H9 (cell line): Measurements from ENCODE around the gene MKI67. TPM values are rescaled to one million over a fixed set of nuclear protein-coding genes. Genes with fewer than 3 reads are reported as not detected.

Experiments used
- DNase-seq: peaks from one replicate; pipeline ENCODE4 v3.0.0-alpha.2; 2017
- H2AFZ ChIP-seq: one replicate; pipeline ENCODE4 v1.6.1; 2013; ENCODE audit warnings: mild to moderate bottlenecking, low read length, control low read depth, moderate library complexity
- H2AK5ac ChIP-seq: 2 replicates; pipeline ENCODE4 v1.6.1; 2013; ENCODE audit warnings: low read length, control low read depth, mixed read lengths; ENCODE audit not compliant: insufficient read length
- H2BK120ac ChIP-seq: one replicate; pipeline ENCODE4 v1.6.1; 2013; ENCODE audit warnings: low read depth, mild to moderate bottlenecking, low read length, control low read depth, inconsistent platforms; ENCODE audit not compliant: poor library complexity, severe bottlenecking
- H2BK12ac ChIP-seq: 2 replicates; pipeline ENCODE4 v1.6.1; 2013; ENCODE audit warnings: low read length, control low read depth, mixed read lengths, low read depth; ENCODE audit not compliant: insufficient read length
- H2BK15ac ChIP-seq: 2 replicates; pipeline ENCODE4 v1.6.1; 2013; ENCODE audit warnings: low read depth, low read length, control low read depth
- H2BK20ac ChIP-seq: one replicate; pipeline ENCODE4 v1.6.1; 2013; ENCODE audit warnings: low read depth, mild to moderate bottlenecking, low read length, control low read depth, inconsistent platforms; ENCODE audit not compliant: poor library complexity, severe bottlenecking
- H2BK5ac ChIP-seq: 2 replicates; pipeline ENCODE4 v1.6.1; 2013; ENCODE audit warnings: low read length, control low read depth, mixed read lengths; ENCODE audit not compliant: insufficient read length
- H3K14ac ChIP-seq: 2 replicates; pipeline ENCODE4 v1.6.1; 2013; ENCODE audit warnings: low read length, control low read depth; ENCODE audit not compliant: insufficient read depth
- H3K18ac ChIP-seq: 2 replicates; pipeline ENCODE4 v1.6.1; 2013; ENCODE audit warnings: low read depth, mild to moderate bottlenecking, mixed read lengths, low read length, control low read depth; ENCODE audit not compliant: insufficient read length
- H3K23ac ChIP-seq: 2 replicates; pipeline ENCODE4 v1.6.1; 2013; ENCODE audit warnings: low read length, control low read depth, mixed read lengths, low read depth; ENCODE audit not compliant: insufficient read length
- H3K23me2 ChIP-seq: 2 replicates; pipeline ENCODE4 v1.6.1; 2013; ENCODE audit warnings: low read depth, mild to moderate bottlenecking, mixed read lengths, low read length, control low read depth; ENCODE audit not compliant: insufficient read length, poor library complexity, severe bottlenecking
- H3K27ac ChIP-seq: 2 replicates; pipeline ENCODE4 v1.5.1; 2013; ENCODE audit warnings: low read length, control low read depth, mixed read lengths, low read depth; ENCODE audit not compliant: insufficient read length
- H3K27me3 ChIP-seq: 2 replicates; pipeline ENCODE4 v1.6.1; 2013; ENCODE audit warnings: low read length, control low read depth, inconsistent platforms; ENCODE audit not compliant: insufficient read depth
- H3K4ac ChIP-seq: 2 replicates; pipeline ENCODE4 v1.6.1; 2013; ENCODE audit warnings: low read depth, mild to moderate bottlenecking, control low read depth, inconsistent platforms, low read length, moderate library complexity
- H3K4me1 ChIP-seq: 2 replicates; pipeline ENCODE4 v1.6.1; 2013; ENCODE audit warnings: low read length, control low read depth, inconsistent platforms; ENCODE audit not compliant: insufficient read depth
- H3K4me2 ChIP-seq: 2 replicates; pipeline ENCODE4 v1.6.1; 2013; ENCODE audit warnings: low read length, control low read depth, mixed read lengths; ENCODE audit not compliant: insufficient read length, insufficient read depth
- H3K56ac ChIP-seq: 2 replicates; pipeline ENCODE4 v1.6.1; 2013; ENCODE audit warnings: low read depth, mild to moderate bottlenecking, mixed read lengths, low read length, control low read depth; ENCODE audit not compliant: insufficient read length
- H3K79me1 ChIP-seq: 2 replicates; pipeline ENCODE4 v1.6.1; 2013; ENCODE audit warnings: low read depth, mild to moderate bottlenecking, moderate library complexity, low read length, control low read depth, inconsistent platforms; ENCODE audit not compliant: insufficient read depth, poor library complexity, severe bottlenecking
- H3K79me2 ChIP-seq: 2 replicates; pipeline ENCODE4 v1.6.1; 2013; ENCODE audit warnings: low read length, control low read depth, inconsistent platforms; ENCODE audit not compliant: insufficient read depth
- H3K9ac ChIP-seq: 2 replicates; pipeline ENCODE4 v1.6.1; 2013; ENCODE audit warnings: low read length, control low read depth, mixed read lengths; ENCODE audit not compliant: insufficient read length; ENCODE audit errors: extremely low read depth
- H3K9me3 ChIP-seq: one replicate; pipeline ENCODE4 v1.6.1; 2013; ENCODE audit warnings: low read depth, low read length, inconsistent platforms; ENCODE audit not compliant: control insufficient read depth
- H3T11ph ChIP-seq: one replicate; pipeline ENCODE4 v1.6.1; 2013; ENCODE audit warnings: mild to moderate bottlenecking, low read length, control low read depth, inconsistent platforms
- H4K20me1 ChIP-seq: one replicate; pipeline ENCODE4 v1.6.1; 2013; ENCODE audit not compliant: control insufficient read depth, insufficient read length, insufficient read depth
- H4K5ac ChIP-seq: 2 replicates; pipeline ENCODE4 v1.6.1; 2013; ENCODE audit warnings: low read depth, mild to moderate bottlenecking, mixed read lengths, low read length, control low read depth; ENCODE audit not compliant: insufficient read length
- H4K8ac ChIP-seq: replicated peaks from 2 replicates; pipeline ENCODE4 v1.6.1; 2013; ENCODE audit warnings: low read length, control low read depth, mixed read lengths, low read depth; ENCODE audit not compliant: insufficient read length
- H4K91ac ChIP-seq: 2 replicates; pipeline ENCODE4 v1.6.1; 2013; ENCODE audit warnings: low read depth, mild to moderate bottlenecking, moderate library complexity, mixed read lengths, low read length, control low read depth; ENCODE audit not compliant: insufficient read length
- H3K27ac Mint-ChIP-seq, 3 experiments: 2 replicates in 2 of 3; 3 replicates in 1 of 3; pipeline ENCODE4 v1.8.0; 2020 to 2021; ENCODE audit warnings: mixed read lengths in 3 of 3, mild to moderate bottlenecking in 1 of 3, moderate library complexity in 1 of 3
- H3K27me3 Mint-ChIP-seq: 2 replicates; pipeline ENCODE4 v1.8.0; 2021; ENCODE audit warnings: low read depth, mild to moderate bottlenecking, moderate library complexity, mixed read lengths
- H3K36me3 Mint-ChIP-seq, 3 experiments: 2 replicates in 2 of 3; 3 replicates in 1 of 3; pipeline ENCODE4 v1.8.0; 2020 to 2021; ENCODE audit warnings: low read depth in 3 of 3, mixed read lengths in 3 of 3; ENCODE audit not compliant: insufficient read depth in 1 of 3
- H3K4me1 Mint-ChIP-seq, 2 experiments: 2 replicates each; pipeline ENCODE4 v1.8.0; 2020; ENCODE audit warnings: mixed read lengths in 2 of 2
- H3K4me3 Mint-ChIP-seq, 2 experiments: 2 replicates in 1 of 2; 3 replicates in 1 of 2; pipeline ENCODE4 v1.8.0; 2020 to 2021; ENCODE audit warnings: mild to moderate bottlenecking in 2 of 2, mixed read lengths in 2 of 2, moderate library complexity in 1 of 2
- H3K9me3 Mint-ChIP-seq, 2 experiments: 2 replicates in 1 of 2; 3 replicates in 1 of 2; pipeline ENCODE4 v1.8.0; 2020; ENCODE audit warnings: mild to moderate bottlenecking in 2 of 2, mixed read lengths in 2 of 2, moderate library complexity in 1 of 2
- WGBS: extraction: QIAGEN DNeasy Blood & Tissue Kit; methylation state at CpG from one replicate; pipeline ENCODE4 v1.1.7; 2013; ENCODE audit warnings: missing lambda C conversion rate, low lambda C conversion rate, mixed read lengths; ENCODE audit not compliant: insufficient read length; ENCODE audit errors: extremely low coverage; 5-methylcytosine and 5-hydroxymethylcytosine counted together
- total RNA-seq: library from RNA; stranded (reverse); gene quantifications from 2 replicates; pipeline ENCODE4 v1.2.1, GENCODE V29; 2021
- TF ChIP-seq, protein P1 (sequence below): fragments of 200-600 bp; sonication (generic); conservative IDR thresholded peaks from 3 replicates; pipeline ENCODE4 v1.8.0; 2021; ENCODE audit warnings: antibody characterized with exemption, mild to moderate bottlenecking

Gene MKI67
- total RNA-seq, 1 experiment from 2014 or later = 108 TPM

DNA sequence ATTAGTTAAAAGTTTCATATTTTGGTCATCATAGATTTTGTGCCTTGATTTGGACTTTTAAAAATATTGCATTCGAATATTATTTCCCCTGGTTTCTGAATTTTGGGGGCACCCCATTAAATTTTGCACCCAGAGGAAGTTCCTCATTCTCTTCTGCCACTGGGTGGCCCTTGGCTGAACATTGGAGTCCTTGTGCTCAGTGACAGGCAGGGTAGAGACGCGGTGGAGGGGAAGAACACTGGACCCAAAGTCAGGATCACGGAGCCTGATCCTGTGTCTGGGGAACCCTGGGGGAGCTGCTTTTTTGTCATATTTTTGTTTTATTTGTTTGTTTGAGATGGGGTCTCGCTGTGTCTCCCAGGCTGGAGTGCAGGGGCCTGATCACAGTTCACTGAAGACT lies 74.7 kb downstream of the MKI67 start:
- H3K14ac ChIP-seq = no peak overlapping the region
- H3K27me3 ChIP-seq = no peaks in the 10 kb centered on the region
- no peak overlapping the region for H3T11ph ChIP-seq
- H2BK5ac ChIP-seq = no peak overlapping the region
- no peak overlapping the region for H4K5ac ChIP-seq
- no peak overlapping the region for H3K18ac ChIP-seq
- no peaks in the 10 kb centered on the region for H3K36me3 Mint-ChIP-seq
- no peaks in the 10 kb centered on the region for H3K9me3 ChIP-seq
- no peak overlapping the region for H3K27ac ChIP-seq
- TF ChIP-seq, protein P1, sequence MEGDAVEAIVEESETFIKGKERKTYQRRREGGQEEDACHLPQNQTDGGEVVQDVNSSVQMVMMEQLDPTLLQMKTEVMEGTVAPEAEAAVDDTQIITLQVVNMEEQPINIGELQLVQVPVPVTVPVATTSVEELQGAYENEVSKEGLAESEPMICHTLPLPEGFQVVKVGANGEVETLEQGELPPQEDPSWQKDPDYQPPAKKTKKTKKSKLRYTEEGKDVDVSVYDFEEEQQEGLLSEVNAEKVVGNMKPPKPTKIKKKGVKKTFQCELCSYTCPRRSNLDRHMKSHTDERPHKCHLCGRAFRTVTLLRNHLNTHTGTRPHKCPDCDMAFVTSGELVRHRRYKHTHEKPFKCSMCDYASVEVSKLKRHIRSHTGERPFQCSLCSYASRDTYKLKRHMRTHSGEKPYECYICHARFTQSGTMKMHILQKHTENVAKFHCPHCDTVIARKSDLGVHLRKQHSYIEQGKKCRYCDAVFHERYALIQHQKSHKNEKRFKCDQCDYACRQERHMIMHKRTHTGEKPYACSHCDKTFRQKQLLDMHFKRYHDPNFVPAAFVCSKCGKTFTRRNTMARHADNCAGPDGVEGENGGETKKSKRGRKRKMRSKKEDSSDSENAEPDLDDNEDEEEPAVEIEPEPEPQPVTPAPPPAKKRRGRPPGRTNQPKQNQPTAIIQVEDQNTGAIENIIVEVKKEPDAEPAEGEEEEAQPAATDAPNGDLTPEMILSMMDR = no peak
- no peak overlapping the region for H2BK15ac ChIP-seq
- H3K4me2 ChIP-seq = no peak overlapping the region
- H3K4me1 ChIP-seq = no peaks in the 10 kb centered on the region
- no peaks in the 10 kb centered on the region for H3K79me1 ChIP-seq
- no peak overlapping the region for H3K27ac Mint-ChIP-seq
- H3K23ac ChIP-seq = no peak overlapping the region
- no peaks in the 10 kb centered on the region for H4K20me1 ChIP-seq
- no peak overlapping the region for H2BK120ac ChIP-seq
- no peak overlapping the region for H3K56ac ChIP-seq
- no peak overlapping the region for H3K4me3 Mint-ChIP-seq
- no peak overlapping the region for H3K9ac ChIP-seq
- H2AFZ ChIP-seq = no peak overlapping the region
- H3K4me1 Mint-ChIP-seq = peaks cover 11 to 16% of the 10 kb centered on the region in 2 experiments
- no peak overlapping the region for H2BK20ac ChIP-seq
- no peak overlapping the region for H2BK12ac ChIP-seq
- no peak overlapping the region for H4K91ac ChIP-seq
- 0 out of 2 replicates have a peak, but pooled peaks cover 3% of the 10 kb centered on the region for H3K27me3 Mint-ChIP-seq
- peaks cover 4% of the 10 kb centered on the region for H3K23me2 ChIP-seq
- no peaks in the 10 kb centered on the region for H3K9me3 Mint-ChIP-seq
- WGBS = no CpG with 5 or more reads among the region's 5 CpGs
- no peak overlapping the region for H2AK5ac ChIP-seq
- no peaks in the 10 kb centered on the region for H3K79me2 ChIP-seq
- H3K4ac ChIP-seq = no peak overlapping the region
- H4K8ac ChIP-seq = no peak overlapping the region
- DNase-seq = no peak
